Dedifferentiated amniotic fluid mesenchymal stem cell (primary cell): ENCODE measurements around the gene FSCN2.

ENCODE experiments used
- DNase-seq: peaks from one replicate; pipeline ENCODE4 v3.0.0-alpha.2; 2016; ENCODE audit errors: extremely low spot score

Gene FSCN2

DNA sequence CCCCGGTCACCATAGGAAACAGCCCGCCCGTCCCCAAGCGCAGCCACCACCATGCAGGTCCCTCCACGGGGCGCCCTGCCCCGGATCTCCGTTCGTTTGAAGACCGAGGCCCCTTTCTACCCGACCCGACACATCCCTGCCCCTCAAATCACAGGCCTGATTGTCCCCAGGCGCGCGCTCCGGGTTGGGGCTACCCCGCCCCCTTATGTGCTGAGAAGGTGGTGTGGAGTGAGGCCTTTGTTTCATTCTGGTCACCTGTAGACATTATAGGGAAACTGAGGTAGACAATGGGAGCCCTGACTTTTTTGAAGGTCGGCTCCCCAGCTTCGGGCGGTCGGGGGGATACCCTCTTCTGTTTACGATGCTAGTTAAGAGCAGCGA, 14.8 kb upstream of the FSCN2 start:
- DNase-seq: no peak

DNA sequence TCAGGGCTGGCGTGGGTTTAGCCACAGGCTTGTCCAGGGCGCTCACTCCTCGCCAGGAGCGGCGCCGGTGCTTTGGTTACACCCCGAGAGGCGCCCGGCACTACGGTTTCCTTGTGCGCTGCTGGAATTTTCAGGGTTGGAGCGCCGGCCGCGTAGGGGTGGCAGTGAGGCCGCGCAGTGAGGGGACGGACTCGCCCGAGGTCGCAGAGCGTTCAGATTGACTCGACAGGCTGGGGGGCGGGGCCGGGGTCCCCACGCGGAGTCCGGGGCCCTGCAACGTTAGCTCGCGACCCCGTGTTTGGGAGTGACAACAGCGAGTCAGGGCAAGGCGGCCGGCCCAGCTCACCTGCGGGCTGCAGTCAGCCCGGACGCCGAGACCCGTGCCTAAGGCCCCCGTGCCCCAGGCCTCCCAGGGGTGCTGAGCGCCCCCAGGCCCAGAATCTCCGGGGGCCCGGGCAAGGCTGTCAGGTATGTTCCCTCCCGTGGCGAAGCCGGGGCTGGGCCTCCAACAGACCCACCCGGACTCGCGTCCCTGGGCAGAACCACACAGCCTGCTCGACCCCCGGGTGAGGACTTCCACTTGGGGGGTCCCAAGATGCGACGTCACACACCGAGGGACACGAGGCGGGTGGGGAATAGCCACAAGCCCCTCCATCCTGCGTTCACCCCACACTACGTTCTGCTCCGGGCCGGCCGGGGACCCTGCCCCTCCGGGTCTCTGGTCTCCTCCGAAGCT, 14.3 kb upstream of the FSCN2 start:
- peak; percentile 50 for DNase-seq

DNA sequence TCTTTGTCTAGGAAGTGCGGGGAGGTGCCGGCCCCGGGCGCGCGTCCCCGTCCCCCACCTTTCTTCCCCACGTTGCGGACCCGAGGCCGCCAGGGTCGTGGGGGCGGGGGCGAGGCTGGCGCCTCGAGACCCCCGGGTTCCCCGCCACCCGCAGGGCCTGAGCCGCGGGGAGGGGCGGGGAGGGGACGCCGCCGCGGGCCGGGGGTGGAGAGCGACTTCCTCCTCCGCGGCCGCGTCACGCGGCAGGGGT, 13.8 kb upstream of the FSCN2 start:
- DNase-seq: no peak

DNA sequence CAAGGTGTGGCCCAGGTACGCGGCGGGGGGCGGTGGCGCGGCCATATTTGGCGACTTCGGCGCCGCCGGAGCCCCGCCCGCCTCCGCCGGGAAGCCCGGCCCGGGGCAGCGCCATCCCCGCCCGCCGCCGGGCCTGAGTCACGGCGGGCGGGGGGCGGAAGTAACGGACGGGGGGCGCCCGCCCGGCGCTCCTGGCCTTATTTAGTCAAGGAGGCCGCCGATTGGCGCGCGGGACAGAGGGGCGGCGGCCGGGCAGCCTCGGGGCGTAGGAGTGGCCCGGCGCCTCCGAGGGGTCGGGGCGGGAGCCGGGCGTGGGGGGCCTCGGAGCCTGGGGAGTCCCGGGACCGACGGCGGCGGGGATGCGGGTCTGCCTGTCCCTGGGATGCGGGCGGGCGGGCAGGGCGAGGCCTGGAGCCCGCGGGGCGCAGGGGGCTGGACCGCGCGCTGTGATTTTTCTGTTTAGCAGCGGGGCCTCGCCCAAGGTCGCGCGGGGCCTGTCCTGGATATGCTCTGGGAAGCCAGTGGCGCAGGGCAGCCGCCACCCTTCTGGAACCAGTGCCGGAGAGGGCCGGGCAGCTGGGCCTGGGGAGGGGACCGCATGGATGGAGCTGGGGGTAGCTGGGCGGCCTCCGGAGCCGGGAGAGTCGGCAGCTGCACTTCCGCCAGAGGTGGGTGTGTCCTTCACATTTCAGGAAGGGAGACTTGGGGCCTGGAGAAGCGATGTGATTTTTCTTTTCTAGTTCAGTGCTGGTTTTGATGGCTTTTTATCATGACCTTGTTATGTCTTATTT, 13.2 kb upstream of the FSCN2 start:
- peak; percentile 49 for DNase-seq

GRCh38 chr17:81515530-81516041, 12.6 kb upstream of the FSCN2 start:
- DNase-seq: no peak

DNA sequence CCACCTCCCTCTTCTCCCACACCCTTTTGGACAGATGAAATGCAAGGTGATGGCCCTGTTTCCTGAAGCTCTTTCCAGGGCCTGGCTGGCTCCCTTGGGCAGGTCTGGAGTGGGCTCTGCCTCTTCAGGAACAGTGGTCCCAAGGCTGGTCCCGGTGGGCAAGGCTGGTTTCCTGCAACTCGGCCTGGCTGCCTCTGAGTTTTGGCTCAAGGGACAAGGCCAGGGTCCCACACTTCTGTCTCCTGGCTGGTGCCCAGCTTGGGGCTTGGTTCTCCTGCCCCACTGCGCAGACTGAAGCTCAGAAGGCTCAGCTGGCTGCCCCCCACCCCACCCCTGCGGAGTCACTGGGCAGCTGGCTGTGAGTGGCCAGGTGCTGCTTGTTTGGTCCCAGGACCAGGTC, 11.7 kb upstream of the FSCN2 start:
- no peak for DNase-seq

- DNase-seq: no peak
Measured at GRCh38 chr17:81517009-81517338, 11.2 kb upstream of the FSCN2 start.

GRCh38 chr17:81517339-81518112, 10.7 kb upstream of the FSCN2 start:
- DNase-seq: no peak

DNA sequence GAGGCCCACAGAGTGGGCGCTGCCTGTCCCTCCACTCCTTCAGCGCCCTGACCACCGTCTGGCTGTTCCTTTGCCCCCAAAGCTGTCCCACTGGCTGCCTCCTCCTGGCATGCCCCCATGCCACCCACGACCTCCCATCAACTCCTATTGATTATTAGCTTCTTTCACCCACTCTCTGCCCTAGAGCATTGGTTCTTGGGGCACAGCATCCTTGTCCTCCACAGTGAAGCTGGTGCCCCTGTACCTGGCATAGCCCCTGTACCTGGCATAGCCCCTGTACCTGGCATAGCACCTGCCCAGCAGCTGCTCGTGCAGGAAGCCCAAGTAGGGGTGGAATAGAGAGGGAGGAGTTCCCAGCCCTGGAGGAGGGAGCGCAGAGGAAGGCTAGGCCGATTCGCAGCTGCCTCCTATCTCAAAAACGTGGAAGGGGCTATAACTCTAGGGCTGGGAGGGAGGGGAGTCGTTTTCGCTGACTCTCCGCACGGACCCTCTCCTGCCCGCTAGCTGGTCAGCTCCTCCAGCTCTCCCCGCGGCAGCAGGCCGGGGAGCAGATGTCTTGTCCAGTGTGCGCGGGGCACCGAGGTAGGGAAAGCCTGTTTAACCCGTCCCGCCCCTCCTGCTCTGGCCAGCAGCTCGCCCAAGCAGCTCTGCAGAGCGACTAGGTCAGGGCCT, 9.9 kb upstream of the FSCN2 start:
- DNase-seq: no peak

DNA sequence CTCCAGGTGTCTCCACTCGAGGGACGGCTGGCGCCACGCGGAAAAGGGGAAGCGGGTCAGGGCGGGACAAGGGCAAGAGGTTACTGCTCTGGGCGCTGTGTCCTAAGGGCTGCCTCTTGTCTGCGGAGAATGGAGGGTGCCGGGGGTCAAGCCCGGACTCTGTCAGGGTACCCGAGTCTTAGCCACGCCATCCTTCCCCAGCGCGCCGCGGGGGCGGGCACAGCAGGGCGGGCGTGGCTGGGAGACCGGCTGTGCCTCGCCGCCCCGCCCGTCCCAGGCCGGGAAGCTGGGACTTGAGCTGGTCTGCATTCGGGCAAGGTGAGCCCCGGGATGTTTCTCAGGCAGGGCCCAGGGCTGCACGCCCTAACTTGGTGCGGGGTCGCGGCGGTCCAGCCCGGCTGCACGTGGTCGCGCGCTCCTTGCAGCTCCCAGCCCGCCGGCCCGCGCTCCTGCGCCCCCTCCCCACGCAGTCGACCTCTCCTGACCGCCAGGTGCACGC, 9.3 kb upstream of the FSCN2 start:
- DNase-seq: no peak

GRCh38 chr17:81519284-81520020, 8.7 kb upstream of the FSCN2 start:
- no peak for DNase-seq

GRCh38 chr17:81520021-81520901, 7.9 kb upstream of the FSCN2 start:
- DNase-seq: no peak

GRCh38 chr17:81522491-81523401, 5.4 kb upstream of the FSCN2 start:
- no peak for DNase-seq

GRCh38 chr17:81523402-81524038, 4.7 kb upstream of the FSCN2 start:
- no peak for DNase-seq

DNA sequence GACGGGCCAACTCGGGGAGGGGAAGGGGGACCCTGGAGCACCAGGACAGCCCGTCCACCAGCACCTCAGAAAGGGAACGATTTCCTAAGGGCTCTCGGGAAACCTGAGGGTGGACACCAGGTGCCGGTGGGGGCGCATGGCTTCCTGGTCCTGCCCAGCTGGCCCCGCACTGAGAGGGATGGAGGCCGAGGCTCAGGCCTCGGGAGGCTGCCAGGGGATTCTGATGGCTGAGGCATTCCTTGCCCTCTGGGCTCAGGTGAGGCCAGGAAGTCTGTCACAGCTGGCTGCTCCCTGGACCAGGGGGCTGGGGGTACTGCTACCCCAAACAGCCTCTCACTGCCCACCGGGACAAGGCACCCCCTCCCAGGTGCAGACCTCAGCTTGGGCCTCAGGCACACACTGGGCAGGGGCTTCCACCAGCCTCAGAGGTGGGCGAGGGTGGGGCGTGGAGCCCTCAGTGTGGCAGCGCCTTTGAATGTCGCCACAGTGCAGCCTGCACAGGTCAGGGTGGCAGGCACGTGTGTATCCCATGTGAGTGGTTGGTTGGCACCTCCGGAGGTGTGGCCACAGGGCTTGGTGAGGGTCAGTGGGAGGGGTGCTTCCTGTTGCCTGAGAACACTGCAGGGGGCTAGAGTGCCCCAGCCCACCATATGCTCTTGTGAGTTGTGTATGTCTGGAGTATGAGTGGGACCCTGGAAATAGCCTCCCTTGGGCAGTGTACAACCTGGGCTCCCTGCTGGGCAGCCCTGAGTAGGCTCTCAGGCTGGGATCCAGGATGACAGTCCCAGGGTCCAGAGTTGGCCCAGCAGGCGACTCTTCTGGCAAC, 3.9 kb upstream of the FSCN2 start:
- no peak for DNase-seq

DNA sequence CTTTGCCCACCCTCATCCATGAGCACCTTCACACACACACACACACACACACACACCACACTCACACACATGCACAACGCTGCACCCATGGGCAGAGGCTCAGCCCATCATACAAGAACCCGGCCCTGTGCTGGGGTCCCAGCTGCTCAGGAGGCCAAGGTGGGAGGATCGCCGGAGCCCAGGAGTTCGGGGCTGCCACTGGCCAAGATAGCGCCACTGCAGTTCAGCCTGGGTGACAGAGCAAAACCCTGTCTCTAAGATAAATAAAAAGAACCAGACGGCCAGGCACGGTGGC, 3.4 kb upstream of the FSCN2 start:
- no peak for DNase-seq

DNA sequence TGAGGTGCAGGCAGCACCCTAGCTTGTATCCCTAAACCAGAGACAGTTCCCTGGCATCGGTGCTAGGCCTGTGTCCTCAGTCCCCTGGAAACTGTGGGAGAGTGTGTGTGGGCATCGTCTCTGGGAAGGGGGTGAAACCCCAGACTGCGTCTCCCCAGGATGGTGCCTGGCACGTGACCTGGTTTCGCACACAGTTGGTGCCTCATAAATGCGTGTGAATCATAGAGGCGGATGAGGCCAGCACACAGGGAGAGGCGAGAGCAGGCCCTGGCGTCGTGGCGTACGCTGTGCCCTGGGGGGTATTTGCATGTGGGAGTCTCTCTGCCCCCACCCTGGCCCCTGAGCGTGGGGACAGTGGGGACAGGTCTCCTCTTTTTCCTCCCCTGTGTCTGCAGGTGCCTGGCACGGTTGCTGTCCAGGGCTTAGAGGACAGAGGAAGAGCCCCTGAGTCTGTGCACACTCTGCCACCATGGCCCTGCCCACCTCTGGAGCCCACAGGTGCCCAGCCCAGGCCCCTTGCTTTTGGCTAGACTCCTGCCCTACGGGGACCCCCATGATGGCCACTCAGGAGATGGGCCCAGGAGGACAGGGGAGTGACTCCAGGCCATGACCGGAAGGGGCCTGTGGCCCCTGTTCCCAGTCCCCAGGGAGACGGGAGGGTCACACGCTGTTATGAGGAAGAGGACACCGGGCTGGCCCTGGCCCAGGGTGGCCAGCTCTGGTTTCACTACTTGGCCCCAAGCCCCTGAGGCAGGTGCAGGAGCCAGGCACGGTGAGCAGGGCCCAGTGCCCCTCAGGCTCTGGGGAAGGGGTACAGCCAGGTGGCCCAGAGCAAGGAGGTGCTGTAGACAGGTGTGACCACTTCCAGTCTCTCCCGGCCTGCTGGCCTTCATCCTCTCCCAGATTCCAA, 1.3 kb upstream of the FSCN2 start:
- DNase-seq: no peak
